Mucosa of gallbladder (tissue), 1 donor: ENCODE measurements around the gene SH2D2A. TPM values are rescaled to one million over a fixed set of nuclear protein-coding genes. Genes with fewer than 3 reads are reported as not detected.
A peak's percentile ranks its signal among the peaks of the same experiment; 100 is the strongest.

ENCODE experiments used
- DNase-seq: peaks from one replicate; pipeline ENCODE4 v3.0.0-alpha.2; 2020; ENCODE audit warnings: low spot score
- total RNA-seq: library from RNA; stranded (reverse); gene quantifications from one replicate; pipeline ENCODE4 v1.2.1, GENCODE V29; 2021
- donor health status: DM: no; HTN: no; CAD: no.

SH2D2A gene
- 5.4 TPM for total RNA-seq

- DNase-seq, result peak; percentile 82
Observed at GRCh38 chr1:156816561-156817328, at the start of gene SH2D2A. TSS of gene SH2D2A (minus strand) at chr1:156816848. CDS start at chr1:156816708, 140 bp downstream.

DNA sequence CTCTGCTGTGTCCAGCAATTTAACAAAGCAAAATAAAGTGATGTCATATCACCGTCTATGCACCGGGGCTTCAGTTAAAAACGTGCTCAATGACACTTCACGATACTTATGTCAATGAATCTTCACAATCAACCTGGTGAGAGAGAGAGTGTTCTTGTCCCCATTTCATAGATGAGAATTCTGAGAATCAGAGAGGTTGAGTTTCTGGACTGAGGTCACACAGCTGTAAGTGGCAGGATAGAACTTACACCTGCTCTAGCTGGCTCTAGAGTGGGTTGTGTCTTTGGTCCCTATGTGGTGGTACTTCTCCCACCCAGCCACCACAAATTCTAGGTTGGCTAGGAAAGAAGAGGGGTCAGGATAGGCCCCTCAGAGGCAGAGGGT lies 49.2 kb upstream of the SH2D2A start:
- no peak for DNase-seq

DNA sequence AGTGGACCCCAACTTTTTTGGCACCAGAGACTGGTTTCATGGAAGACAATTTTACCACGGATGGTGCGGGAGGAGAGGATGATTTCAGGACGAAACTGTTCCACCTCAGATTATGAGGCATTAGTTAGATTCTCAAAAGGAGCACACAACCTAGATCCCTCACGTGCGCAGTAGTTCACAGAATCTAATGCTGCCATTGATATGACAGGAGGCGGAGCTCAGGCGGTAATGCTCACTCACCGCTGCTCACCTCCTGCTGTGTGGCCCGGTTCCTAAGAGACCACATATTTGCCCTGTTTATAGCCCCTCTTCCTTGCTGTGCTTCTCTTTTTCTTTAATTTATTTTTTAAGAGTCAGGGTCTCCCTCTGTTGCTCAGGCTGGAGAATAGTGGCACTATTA lies 48.6 kb upstream of the SH2D2A start:
- DNase-seq, result no peak

GRCh38 chr1:156864796-156865195 lies 48.1 kb upstream of the SH2D2A start:
- no peak for DNase-seq

DNA sequence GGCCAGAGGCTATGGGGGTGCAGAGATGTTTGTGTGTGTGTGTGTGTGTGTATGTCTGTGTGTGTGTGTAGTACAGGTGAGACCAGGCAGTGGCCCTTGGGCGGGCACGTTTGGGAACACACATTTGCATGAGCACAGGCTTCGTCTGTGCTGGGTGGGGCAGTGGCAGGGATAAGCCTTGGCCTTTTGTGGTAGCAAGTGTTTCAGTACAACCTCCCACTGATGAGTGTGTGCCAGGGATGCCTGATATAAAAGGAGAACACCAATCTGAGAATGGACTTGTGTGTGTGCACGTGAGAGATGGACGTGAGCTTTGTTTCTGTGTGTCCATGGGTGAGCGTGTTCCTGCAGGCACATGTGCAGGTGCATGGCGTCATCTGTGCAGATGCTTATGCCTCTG lies 47.0 kb upstream of the SH2D2A start:
- no peak for DNase-seq

- no peak for DNase-seq
Observed at GRCh38 chr1:156862997-156863599, 46.5 kb upstream of the SH2D2A start.

DNA sequence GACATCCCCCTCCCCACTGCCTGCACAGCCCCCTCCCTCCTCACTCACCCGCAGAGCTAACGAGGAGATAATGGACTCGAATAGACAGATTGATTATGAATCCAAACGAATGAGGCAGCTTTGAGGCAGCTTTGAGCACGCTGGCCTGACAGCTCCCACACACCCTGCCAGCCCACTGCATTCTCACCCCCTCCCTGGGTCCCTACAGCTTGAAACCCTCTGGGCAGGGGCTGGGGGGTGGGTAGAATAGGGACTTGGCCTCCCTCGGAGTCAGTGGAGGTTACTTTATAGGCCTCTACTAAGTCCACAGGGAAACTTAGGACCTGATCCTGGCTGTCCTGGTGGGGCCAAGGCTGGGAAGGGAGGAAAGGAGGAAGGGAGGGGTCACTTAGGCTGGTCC lies 45.9 kb upstream of the SH2D2A start:
- DNase-seq, result no peak

DNA sequence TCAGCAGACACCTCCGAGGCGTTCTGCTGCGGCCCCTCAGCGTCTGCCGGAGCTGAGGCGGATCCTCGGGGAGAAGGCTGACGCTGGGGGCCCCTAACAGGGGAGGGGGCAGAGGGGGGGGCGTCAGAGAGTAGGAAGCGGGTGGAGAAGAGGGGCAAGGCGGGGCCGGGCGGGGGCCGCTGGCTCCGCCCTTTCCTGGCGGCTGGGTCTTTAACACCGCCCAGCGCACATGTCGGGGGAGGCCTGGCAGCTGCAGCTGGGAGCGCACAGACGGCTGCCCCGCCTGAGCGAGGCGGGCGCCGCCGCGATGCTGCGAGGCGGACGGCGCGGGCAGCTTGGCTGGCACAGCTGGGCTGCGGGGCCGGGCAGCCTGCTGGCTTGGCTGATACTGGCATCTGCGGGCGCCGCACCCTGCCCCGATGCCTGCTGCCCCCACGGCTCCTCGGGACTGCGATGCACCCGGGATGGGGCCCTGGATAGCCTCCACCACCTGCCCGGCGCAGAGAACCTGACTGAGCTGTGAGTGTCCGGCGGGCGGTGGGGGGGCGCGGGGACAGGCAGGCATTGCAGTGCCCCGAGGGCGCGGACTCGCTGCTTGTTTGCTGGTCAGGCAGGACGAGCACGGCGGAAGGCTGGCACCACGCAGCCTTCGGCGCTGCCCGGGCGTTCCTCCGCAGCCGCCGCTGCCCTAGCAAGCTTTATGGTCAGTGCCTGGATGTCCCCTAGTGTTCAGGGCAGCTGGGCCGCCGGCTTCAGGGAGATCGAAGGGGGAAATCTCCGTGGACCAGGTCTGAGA lies 44.2 kb upstream of the SH2D2A start, which contains the start of gene NTRK1:
Gene NTRK1, plus strand, starts transcription at position 238 of the 796 bp plus-strand sequence. Its CDS starts 70 bp downstream, at position 308.
- DNase-seq, result no peak

DNA sequence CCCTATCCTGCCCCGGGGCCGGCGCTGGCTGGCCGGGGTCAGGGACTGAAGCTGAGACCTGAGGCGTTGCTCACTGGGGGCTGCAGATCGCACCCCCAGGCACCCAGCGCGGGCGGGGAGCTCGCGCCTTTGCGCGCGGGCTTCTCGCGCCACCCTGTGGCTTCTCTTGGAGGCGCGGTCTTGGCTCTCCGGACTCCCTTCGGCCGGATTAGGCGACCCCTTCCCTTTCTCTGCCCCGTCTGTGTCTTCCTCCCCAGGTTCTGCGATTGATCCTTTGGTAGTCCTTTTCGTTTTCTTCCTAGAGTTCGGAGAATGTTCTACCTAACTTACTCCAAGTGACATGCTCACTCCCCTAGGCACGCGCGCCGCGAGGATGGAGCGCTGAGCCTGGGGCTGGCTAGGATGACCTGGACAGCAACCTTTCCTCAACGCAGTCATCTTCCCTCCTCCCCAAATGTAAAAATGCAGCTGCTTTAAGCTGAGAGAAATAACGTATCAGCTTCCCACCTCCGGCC lies 43.5 kb upstream of the SH2D2A start:
- peak; percentile 20 for DNase-seq

DNA sequence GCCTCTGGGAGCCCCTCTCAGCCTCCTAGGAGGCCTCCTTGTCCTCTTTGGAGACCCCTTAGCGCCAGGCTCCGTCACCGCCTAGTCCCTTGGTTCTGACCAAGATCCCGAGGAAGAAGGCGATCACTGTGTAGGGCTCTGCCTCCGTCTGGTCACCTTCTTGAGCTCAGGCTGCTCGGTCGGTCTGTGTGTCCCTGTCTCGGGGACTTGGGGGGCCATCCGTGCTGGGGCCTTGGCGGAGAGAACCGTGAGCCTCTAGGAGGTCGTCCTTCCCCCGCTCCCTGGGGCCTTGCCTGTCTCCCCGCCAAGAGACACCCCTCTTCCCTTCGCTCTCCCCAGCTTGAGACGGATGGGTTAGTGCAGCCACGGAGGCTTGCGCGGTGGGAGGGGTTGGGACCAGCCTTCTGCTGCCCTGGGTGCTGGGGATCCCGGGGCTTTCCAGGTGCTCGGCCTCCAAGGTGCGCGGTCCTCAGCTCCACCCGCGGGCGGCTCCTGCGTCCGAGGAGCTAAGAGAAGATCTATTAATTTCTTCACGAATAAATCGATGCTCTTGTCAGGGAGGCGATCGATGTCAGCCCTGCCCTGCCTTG lies 43.0 kb upstream of the SH2D2A start:
- DNase-seq, result no peak

DNA sequence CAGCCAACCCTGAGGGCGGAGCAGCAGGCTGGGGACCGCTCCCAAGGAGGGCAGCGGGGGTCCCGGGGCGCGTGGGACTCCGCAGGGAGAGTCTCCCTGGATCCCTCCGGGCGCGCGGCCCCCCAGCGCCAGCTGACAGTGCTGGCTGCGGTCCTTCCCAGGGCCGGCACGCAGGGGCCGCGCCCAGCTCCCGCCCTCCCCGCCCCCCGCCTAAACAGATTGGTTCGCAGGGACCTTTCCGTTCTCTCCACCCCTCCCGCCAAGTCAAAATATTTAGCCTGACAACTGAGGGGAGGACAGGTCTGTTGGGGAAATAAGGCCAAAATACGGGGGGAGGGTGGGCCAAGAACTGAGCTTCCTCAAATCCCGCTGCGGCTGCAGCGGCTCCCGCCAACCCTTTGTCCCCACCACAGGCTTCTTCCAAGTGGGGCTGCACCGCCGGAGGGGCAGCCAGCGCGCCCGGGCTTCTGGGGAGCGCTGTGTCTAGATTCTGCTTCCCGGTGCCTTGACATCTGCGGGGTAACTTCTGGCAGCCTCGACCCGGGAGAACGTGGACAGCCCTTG lies 42.4 kb upstream of the SH2D2A start, which contains the start of gene INSRR:
Gene INSRR, minus strand, starts transcription at position 159 of the 564 bp plus-strand sequence. CDS start 496 bp downstream, outside the sequence.
- no peak for DNase-seq

DNA sequence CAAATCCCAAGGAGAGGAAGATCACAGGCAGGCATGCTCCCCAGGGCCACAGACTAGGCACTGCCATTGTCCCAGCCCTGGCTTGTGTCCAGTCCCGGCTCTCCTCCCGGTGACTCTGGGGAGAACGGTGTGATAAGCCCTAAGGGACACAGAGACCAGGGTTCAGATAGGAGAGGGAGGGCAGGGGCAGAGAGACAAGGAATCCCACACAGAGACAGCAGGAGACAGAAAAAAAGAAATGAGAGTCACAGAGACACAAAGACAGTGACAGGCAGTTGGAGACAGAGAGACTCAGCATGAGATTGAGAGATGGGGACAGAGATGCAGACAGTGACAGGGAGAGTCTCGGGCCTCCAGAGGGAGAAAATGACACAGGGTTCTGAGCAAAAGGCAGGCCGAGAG lies 41.9 kb upstream of the SH2D2A start:
- DNase-seq, result no peak

GRCh38 chr1:156857532-156857931 lies 40.9 kb upstream of the SH2D2A start:
- DNase-seq, result no peak

DNA sequence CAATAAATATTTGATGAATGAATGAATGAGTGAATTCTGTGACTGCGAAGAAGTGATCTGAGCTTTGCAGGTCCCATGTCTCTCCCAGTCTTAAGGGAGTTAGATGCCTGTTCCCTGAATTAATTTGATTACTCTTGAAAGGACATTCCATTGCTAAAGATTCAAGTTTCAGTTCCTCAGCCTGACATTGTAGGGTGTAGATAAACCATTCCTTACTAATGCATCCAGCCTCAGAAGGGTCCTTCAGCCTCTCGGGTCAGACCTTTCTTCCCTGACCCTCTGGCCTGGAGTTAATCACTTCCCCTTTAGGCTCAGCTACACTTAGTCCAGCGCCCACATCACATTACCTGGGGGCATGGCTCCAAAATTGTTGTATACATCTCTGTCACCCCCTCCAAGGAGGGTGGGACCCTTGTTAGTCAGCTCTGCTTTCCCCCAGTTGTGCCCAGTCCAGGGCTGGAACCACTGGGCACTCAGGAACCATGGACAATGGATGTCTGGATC lies 39.7 kb upstream of the SH2D2A start:
- no peak for DNase-seq

DNA sequence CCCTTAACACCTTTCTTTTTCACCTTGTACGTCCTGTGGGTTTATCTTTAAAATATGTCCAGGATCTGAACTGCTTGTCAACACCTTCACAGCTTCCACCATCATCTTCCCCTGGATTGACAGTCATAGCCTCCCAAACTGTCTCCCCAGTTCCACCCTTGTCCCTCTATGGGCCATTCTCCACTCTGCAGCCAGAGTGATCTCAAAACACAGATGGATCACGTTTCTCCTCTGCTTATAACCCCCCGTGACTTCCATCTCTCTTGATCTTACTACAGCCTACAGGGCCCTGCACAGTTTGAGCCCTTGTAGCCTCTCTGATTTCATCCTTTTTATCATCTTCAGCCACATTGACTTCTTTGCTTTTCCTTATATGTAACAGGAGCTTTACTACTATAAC lies 38.0 kb upstream of the SH2D2A start:
- DNase-seq, result no peak

DNA sequence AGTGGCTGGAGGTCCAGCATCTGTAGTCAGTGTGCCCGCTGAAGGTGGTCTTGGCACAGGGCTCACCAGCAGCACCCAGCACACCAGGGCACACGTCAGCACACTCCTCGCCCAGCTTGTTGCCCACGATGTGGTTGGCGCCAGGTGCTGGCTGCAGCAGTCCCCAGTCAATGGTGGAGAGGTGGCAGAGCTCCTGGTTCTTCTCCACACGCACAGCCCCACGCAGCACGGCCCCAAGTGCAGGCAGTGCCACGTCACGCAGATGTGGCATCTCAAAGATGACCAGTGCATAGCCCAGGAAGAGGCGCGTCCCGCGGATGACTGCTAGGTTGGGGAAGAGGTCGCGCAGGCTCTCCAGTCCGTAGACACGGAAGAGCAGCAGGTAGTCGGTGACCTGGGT lies 37.1 kb upstream of the SH2D2A start:
- no peak for DNase-seq

DNA sequence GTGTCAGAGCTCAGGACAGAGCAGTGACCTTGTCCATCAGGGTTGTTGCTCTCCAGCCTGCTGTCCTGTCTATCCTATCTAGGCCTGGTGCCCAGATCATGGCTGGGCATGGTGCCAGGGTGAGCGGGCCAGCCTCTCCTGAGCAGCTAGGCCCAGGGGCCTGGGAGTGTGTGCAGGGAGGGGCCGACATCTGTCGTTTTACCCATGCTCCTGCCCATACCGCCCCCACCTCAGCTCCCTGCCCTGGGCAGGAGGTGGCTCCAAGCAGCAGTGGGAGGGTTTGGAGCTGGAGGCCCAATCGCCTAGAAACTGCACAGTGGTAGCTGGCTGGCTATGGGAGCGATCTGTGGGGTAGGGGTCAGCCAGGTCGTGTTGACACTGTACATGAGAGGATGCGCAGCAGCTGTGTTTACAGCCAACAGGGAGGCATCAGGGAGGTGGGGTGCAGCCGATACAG lies 35.8 kb upstream of the SH2D2A start:
- peak; percentile 28 for DNase-seq

- DNase-seq, result no peak
Observed at GRCh38 chr1:156851779-156852417, 35.2 kb upstream of the SH2D2A start.

DNA sequence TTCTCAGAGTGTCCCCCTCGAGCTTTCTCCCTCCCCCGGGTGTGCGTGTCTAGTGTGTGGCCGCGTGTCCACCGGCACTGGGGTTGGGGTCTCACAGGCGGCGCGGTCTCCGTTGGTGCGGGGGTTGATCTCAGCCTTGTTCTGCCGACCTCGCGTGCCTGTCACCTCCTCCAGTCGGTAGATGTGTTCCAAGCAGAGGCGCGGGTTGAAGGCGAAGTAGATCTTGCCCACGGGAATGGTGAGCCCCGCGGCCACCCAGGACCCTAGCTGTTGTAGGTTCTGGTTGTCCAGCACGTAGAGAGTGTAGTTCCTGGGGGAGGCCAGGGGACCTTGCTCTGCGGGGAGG lies 32.5 kb upstream of the SH2D2A start:
- no peak for DNase-seq

GRCh38 chr1:156848461-156849150 lies 32.0 kb upstream of the SH2D2A start:
- DNase-seq, result peak; percentile 46
